Measurements from ENCODE around the gene MMP1. TPM values are rescaled to one million over a fixed set of nuclear protein-coding genes. Genes with fewer than 3 reads are reported as not detected.

Gene MMP1
- total and polyA plus RNA-seq, 4 donors: 0.06 to 0.09 TPM; not detected in 2

DNA sequence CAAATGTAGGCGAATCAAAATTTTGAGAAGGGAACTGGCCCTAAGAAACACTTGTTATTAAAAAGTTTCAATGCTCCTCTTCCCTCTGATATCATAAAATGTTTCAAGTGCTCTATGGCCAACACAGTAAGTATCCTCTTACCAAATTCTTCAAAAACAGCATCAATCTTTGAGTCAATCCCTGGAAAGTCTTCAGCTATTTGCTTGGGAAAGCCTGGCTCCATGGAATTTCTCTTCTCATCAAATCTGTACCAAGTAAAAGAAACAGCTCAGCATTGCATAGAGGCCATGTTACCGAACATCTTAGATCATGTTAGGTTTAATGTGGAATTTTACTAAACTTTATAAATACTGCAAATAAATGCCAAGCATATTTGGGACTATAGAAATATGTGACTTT is 39.2 kb upstream of the MMP1 start:
- Histone ChIP-seq H3K4me1 (ENCODE audit: control insufficient read depth in 4 of 4, insufficient read depth in 4 of 4, low read length in 3 of 4) (no peaks in the 10 kb centered on the region), H3K27me3 (ENCODE audit: control insufficient read depth in 4 of 4, insufficient read depth in 4 of 4, low read length in 3 of 4) (no peaks in the 10 kb centered on the region), H3K27ac (ENCODE audit: low read depth in 1 of 2, low read length in 2 of 2) (no peak overlapping the region), H3K4me3 (ENCODE audit: low read depth in 1 of 3, low read length in 3 of 3) (no peak overlapping the region), H3K9me3 (ENCODE audit: control insufficient read depth in 4 of 4, low read length in 3 of 4) (no peaks in the 10 kb centered on the region), H3K9ac (ENCODE audit: low read depth in 1 of 2, low read length in 2 of 2) (no peak overlapping the region), H3K36me3 (ENCODE audit: control insufficient read depth in 4 of 4, insufficient read depth in 3 of 4, low read depth in 1 of 4, low read length in 3 of 4) (no peaks in the 10 kb centered on the region)
- 86% methylated on average over 2 of the region's 2 CpGs for WGBS
- no peak for DNase-seq (ENCODE audit: low spot score)
- TF ChIP-seq, protein P1, sequence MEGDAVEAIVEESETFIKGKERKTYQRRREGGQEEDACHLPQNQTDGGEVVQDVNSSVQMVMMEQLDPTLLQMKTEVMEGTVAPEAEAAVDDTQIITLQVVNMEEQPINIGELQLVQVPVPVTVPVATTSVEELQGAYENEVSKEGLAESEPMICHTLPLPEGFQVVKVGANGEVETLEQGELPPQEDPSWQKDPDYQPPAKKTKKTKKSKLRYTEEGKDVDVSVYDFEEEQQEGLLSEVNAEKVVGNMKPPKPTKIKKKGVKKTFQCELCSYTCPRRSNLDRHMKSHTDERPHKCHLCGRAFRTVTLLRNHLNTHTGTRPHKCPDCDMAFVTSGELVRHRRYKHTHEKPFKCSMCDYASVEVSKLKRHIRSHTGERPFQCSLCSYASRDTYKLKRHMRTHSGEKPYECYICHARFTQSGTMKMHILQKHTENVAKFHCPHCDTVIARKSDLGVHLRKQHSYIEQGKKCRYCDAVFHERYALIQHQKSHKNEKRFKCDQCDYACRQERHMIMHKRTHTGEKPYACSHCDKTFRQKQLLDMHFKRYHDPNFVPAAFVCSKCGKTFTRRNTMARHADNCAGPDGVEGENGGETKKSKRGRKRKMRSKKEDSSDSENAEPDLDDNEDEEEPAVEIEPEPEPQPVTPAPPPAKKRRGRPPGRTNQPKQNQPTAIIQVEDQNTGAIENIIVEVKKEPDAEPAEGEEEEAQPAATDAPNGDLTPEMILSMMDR (IDR thresholded peaks at IDR 0.05; ENCODE audit: low read depth, low read length, missing input control): no peak
- TF ChIP-seq YY1 (IDR thresholded peaks at IDR 0.05) (no peak), EGR1 (IDR thresholded peaks at IDR 0.05; ENCODE audit: low read depth in 2 of 2) (no peak)

DNA sequence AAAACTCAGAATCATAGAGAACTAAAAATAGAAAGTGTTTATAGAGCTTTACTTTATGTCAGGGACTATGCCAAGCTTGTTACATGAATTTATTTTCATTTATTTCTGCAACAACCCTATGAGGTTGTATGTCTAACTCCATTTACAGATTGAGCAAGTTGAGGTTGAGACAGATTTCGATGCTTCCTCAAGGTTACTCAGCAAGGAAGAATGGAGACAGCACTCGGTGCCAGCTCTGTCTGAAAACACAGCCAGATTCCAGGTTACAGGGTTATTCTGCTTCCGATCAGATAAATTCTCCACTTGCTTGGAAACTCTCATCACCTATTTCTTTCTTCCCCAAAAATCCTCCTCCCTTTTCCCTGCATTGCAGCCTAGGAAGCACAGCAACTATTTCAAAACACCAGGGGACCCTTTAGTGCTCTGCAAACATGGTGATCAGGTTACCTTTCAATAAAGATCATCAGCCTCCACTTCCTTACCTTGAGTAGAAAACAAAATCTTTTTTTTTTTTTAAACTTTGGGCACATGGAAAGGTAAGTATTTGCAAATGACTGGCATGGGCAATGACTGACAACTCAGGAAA is 38.4 kb upstream of the MMP1 start:
- TF ChIP-seq EGR1 (IDR thresholded peaks at IDR 0.05; ENCODE audit: low read depth in 2 of 2) (no peak), RXRA (IDR thresholded peaks at IDR 0.05) (no peak), ZBTB33 (IDR thresholded peaks at IDR 0.05) (no peak), RAD21 (IDR thresholded peaks at IDR 0.05) (no peak), GABPA (IDR thresholded peaks at IDR 0.05 in 1 of 2, conservative IDR thresholded peaks at IDR 0.05 in 1 of 2) (no peak), YY1 (IDR thresholded peaks at IDR 0.05) (no peak), JUND (IDR thresholded peaks at IDR 0.05) (no peak), FOXA1 (IDR thresholded peaks at IDR 0.05) (no peak), HNF4G (IDR thresholded peaks at IDR 0.05) (no peak), HNF4A (conservative IDR thresholded peaks at IDR 0.05) (no peak), SP1 (IDR thresholded peaks at IDR 0.05) (no peak)
- TF ChIP-seq, protein P2, sequence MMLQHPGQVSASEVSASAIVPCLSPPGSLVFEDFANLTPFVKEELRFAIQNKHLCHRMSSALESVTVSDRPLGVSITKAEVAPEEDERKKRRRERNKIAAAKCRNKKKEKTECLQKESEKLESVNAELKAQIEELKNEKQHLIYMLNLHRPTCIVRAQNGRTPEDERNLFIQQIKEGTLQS (IDR thresholded peaks at IDR 0.05): no peak
- TF ChIP-seq, protein P3, sequence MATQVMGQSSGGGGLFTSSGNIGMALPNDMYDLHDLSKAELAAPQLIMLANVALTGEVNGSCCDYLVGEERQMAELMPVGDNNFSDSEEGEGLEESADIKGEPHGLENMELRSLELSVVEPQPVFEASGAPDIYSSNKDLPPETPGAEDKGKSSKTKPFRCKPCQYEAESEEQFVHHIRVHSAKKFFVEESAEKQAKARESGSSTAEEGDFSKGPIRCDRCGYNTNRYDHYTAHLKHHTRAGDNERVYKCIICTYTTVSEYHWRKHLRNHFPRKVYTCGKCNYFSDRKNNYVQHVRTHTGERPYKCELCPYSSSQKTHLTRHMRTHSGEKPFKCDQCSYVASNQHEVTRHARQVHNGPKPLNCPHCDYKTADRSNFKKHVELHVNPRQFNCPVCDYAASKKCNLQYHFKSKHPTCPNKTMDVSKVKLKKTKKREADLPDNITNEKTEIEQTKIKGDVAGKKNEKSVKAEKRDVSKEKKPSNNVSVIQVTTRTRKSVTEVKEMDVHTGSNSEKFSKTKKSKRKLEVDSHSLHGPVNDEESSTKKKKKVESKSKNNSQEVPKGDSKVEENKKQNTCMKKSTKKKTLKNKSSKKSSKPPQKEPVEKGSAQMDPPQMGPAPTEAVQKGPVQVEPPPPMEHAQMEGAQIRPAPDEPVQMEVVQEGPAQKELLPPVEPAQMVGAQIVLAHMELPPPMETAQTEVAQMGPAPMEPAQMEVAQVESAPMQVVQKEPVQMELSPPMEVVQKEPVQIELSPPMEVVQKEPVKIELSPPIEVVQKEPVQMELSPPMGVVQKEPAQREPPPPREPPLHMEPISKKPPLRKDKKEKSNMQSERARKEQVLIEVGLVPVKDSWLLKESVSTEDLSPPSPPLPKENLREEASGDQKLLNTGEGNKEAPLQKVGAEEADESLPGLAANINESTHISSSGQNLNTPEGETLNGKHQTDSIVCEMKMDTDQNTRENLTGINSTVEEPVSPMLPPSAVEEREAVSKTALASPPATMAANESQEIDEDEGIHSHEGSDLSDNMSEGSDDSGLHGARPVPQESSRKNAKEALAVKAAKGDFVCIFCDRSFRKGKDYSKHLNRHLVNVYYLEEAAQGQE (IDR thresholded peaks at IDR 0.05): no peak
- Histone ChIP-seq H3K9me3 (ENCODE audit: control insufficient read depth in 4 of 4, low read length in 3 of 4) (no peaks in the 10 kb centered on the region), H3K36me3 (ENCODE audit: control insufficient read depth in 4 of 4, insufficient read depth in 3 of 4, low read depth in 1 of 4, low read length in 3 of 4) (no peaks in the 10 kb centered on the region), H3K4me3 (ENCODE audit: low read depth in 1 of 3, low read length in 3 of 3) (no peak overlapping the region), H3K27ac (ENCODE audit: low read depth in 1 of 2, low read length in 2 of 2) (no peak overlapping the region), H3K9ac (ENCODE audit: low read depth in 1 of 2, low read length in 2 of 2) (no peak overlapping the region), H3K4me1 (ENCODE audit: control insufficient read depth in 4 of 4, insufficient read depth in 4 of 4, low read length in 3 of 4) (no peaks in the 10 kb centered on the region), H3K27me3 (ENCODE audit: control insufficient read depth in 4 of 4, insufficient read depth in 4 of 4, low read length in 3 of 4) (no peaks in the 10 kb centered on the region)
- no peak for DNase-seq (ENCODE audit: low spot score)
- 65% methylated on average over 3 of the region's 3 CpGs for WGBS
